Parathyroid adenoma (tissue), 2 donors: ENCODE results near the gene LINGO1.

ENCODE experiments used
- H2AFZ ChIP-seq: fragments of 300-600 bp; sonication (generic); one replicate; pipeline ENCODE4 v1.7.0; 2017; ENCODE audit warnings: antibody characterized with exemption, mild to moderate bottlenecking
- H3K27ac ChIP-seq: fragments of 300-600 bp; sonication (generic); one replicate; pipeline ENCODE4 v1.7.0; 2017
- H3K27me3 ChIP-seq: fragments of 300-600 bp; sonication (generic); one replicate; pipeline ENCODE4 v1.7.0; 2017; ENCODE audit warnings: low read length; ENCODE audit not compliant: control insufficient read depth, insufficient read depth
- H3K36me3 ChIP-seq: fragments of 300-600 bp; sonication (generic); one replicate; pipeline ENCODE4 v1.7.0; 2017; ENCODE audit warnings: low read length; ENCODE audit not compliant: control insufficient read depth, insufficient read depth
- H3K4me1 ChIP-seq: fragments of 300-600 bp; sonication (generic); one replicate; pipeline ENCODE4 v1.7.0; 2017; ENCODE audit warnings: control low read depth
- H3K4me2 ChIP-seq: fragments of 300-600 bp; sonication (generic); one replicate; pipeline ENCODE4 v1.7.0; 2017; ENCODE audit warnings: low read length
- H3K4me3 ChIP-seq: fragments of 300-600 bp; sonication (generic); one replicate; pipeline ENCODE4 v1.7.0; 2017; ENCODE audit warnings: low read depth, low read length
- H3K79me2 ChIP-seq: fragments of 300-600 bp; sonication (generic); one replicate; pipeline ENCODE4 v1.7.0; 2017; ENCODE audit warnings: control low read depth
- H3K9ac ChIP-seq: fragments of 300-600 bp; sonication (generic); one replicate; pipeline ENCODE4 v1.7.0; 2017; ENCODE audit warnings: mild to moderate bottlenecking
- H3K9me3 ChIP-seq: fragments of 300-600 bp; sonication (generic); one replicate; pipeline ENCODE4 v1.7.0; 2017; ENCODE audit warnings: low read length; ENCODE audit not compliant: control insufficient read depth
- CTCF ChIP-seq: fragments of 300-600 bp; sonication (generic); IDR thresholded peaks from one replicate; pipeline ENCODE4 v1.7.0; 2017; ENCODE audit warnings: antibody characterized with exemption, mild to moderate bottlenecking
- donor health status: primary hyperparathyroidism.

The LINGO1 gene

GRCh38 chr15:77611767-77612166 lies 20.9 kb downstream of the LINGO1 start:
- no peak overlapping the region for H3K27ac ChIP-seq
- H3K4me3 ChIP-seq = no peak overlapping the region

GRCh38 chr15:77610731-77611130 lies 22.0 kb downstream of the LINGO1 start:
- Histone ChIP-seq H3K9ac (no peak overlapping the region), H3K27ac (no peak overlapping the region)

More at GRCh38 chr15:77611767-77612166, 20.9 kb downstream of the LINGO1 start:
- H3K36me3 ChIP-seq = no peaks in the 10 kb centered on the region
- no peak overlapping the region for H3K9ac ChIP-seq
- H3K79me2 ChIP-seq = no peaks in the 10 kb centered on the region
- no peaks in the 10 kb centered on the region for H3K4me1 ChIP-seq
- H3K9me3 ChIP-seq = no peaks in the 10 kb centered on the region
- no peaks in the 10 kb centered on the region for H3K27me3 ChIP-seq
- H2AFZ ChIP-seq = no peak overlapping the region
- no peak for TF ChIP-seq CTCF
- H3K4me2 ChIP-seq = no peak overlapping the region

GRCh38 chr15:77609558-77609957 lies 23.2 kb downstream of the LINGO1 start:
- Histone ChIP-seq H3K36me3 (no peaks in the 10 kb centered on the region), H3K27me3 (no peaks in the 10 kb centered on the region), H3K79me2 (no peaks in the 10 kb centered on the region), H3K4me2 (no peak overlapping the region), H2AFZ (no peak overlapping the region), H3K9me3 (no peaks in the 10 kb centered on the region), H3K27ac (no peak overlapping the region), H3K4me3 (no peak overlapping the region), H3K4me1 (no peaks in the 10 kb centered on the region), H3K9ac (no peak overlapping the region)
- no peak for TF ChIP-seq CTCF

More at GRCh38 chr15:77610731-77611130, 22.0 kb downstream of the LINGO1 start:
- Histone ChIP-seq H3K4me2 (no peak overlapping the region), H3K9me3 (no peaks in the 10 kb centered on the region), H3K4me1 (no peaks in the 10 kb centered on the region), H2AFZ (no peak overlapping the region), H3K79me2 (no peaks in the 10 kb centered on the region), H3K27me3 (no peaks in the 10 kb centered on the region), H3K4me3 (no peak overlapping the region), H3K36me3 (no peaks in the 10 kb centered on the region)
- no peak for TF ChIP-seq CTCF

- Histone ChIP-seq H3K4me3 (no peak overlapping the region), H3K79me2 (no peaks in the 10 kb centered on the region), H3K4me1 (no peaks in the 10 kb centered on the region), H3K4me2 (no peak overlapping the region), H3K9ac (no peak overlapping the region), H3K27me3 (no peaks in the 10 kb centered on the region), H3K27ac (no peak overlapping the region), H3K36me3 (no peaks in the 10 kb centered on the region), H2AFZ (no peak overlapping the region), H3K9me3 (no peaks in the 10 kb centered on the region)
- no peak for TF ChIP-seq CTCF
Measured at GRCh38 chr15:77608774-77609173, 23.9 kb downstream of the LINGO1 start.

- Histone ChIP-seq H3K27ac (no peak overlapping the region), H2AFZ (no peak overlapping the region), H3K9ac (no peak overlapping the region), H3K9me3 (no peaks in the 10 kb centered on the region), H3K79me2 (no peaks in the 10 kb centered on the region), H3K4me3 (no peak overlapping the region), H3K27me3 (no peaks in the 10 kb centered on the region), H3K36me3 (no peaks in the 10 kb centered on the region), H3K4me1 (no peaks in the 10 kb centered on the region), H3K4me2 (no peak overlapping the region)
- TF ChIP-seq CTCF = no peak
Measured at GRCh38 chr15:77607894-77608261, 24.8 kb downstream of the LINGO1 start.
